AG08395 (cell line): Measurements from ENCODE around the gene TMEM52.
A peak's percentile ranks its signal among the peaks of the same experiment; 100 is the strongest.
"Not testable (repeated sequence)": the region's sequence is repeated elsewhere in the genome, so short reads cannot be mapped to it uniquely, and the experiment has no call there.

Experiments used
- DNase-seq: peaks from one replicate; pipeline ENCODE4 v3.0.0; 2012; ENCODE audit warnings: mixed read lengths, low spot score

The TMEM52 gene

DNA sequence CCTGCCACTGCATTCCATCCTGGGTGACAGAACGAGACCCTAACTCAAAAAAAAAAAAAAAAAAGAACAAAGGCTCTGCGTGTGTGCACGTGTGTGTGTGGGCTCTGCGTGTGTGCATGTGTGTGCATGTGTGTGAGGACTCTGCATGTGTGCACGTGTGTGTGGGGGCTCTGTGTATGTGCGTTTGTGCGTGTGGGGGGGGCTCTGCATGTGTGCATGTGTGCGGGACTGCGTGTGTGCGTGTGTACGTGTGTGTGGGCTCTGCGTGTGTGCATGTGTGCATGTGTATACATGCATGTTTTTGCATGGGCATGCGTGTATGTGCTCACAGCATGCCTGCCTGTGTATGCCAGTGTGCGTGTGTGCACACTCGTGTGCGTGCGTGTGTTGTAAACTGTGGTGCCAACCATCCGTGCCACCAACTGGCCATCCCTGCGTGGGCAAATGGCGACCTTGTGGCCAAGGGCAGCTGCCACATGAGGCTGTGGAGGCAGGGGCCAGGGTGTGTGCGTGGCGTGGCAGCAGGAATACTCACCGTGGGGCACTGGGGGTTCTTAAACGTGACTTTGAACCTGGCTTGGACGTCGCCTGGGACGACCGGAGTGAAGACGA is 26.8 kb upstream of the TMEM52 start:
- no peak for DNase-seq

DNA sequence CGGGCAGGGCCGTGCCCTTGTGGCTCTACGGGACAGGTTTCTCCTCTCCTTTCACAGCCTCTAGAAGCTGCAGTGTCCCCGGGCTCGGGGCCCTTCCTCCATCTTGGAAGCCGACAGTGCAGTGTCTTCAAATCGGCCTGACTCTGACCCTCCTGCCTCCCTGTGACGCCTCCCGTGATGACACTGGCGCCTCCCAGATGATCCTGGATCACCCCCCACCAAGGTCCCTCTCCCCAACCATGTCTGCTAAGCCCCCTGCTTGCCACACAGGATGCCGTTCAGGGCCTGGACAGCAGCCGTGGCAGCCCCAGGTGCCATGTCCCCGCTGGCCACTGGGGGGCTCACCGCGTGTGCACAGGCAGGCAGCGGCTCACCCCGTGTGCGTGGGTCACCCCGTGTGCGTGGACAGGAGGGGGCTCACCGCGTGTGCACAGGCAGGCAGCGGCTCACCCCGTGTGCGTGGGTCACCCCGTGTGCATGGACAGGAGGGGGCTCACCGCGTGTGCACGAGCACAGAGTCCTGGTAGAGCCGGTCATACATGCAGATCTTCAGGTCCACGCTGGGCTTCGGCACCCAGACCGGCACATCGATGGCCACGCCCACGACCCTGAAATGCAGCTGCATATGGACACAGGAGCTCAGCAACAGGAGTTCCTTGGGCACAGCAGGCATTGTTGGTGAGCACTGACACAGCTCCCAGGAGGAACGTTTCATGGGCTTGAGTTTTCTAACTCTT is 24.9 kb upstream of the TMEM52 start:
- DNase-seq, result peak; percentile 65

DNA sequence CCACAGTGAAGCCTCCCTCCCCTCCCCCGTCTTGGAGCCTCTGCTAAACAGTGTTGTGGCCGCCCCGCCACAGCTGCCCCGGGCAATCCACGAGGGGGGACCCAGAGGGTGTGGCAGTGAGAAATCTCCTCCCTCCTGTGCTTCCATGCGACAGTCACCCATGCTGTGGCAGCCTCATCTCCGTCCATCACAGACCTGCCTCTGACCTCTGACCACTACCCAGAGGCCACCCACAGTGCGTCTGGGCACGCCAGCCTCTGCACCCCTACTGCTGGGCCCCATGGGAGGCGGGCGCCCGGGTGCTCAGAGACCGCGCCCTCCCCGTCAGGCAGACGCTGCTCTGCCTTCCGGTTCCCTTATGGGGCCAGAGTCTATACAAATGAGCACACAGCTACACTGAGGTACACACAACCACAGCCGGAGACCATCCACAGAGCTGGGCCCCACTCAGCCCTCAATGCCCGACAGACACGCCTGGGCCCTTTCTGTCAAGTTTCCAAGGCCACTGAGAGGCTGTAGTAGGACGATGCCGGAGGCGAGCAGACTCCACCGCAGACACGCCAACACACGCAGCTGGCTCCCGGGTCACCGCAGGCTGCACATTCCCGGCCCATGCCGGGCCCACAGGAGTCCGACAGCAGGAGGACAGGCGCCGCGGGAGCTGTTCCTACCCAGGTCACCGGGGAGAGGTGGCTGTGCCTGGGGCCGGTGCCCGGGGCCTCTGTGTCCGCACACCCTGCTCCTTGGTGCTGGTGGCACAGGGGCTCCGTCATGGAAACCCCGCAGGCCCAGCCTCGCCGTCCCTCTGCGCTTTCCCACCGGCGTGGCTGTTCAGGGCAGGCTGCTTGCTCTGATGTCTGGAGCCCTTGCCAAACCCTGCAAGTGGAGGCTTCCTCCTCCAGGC is 23.9 kb upstream of the TMEM52 start:
- DNase-seq, result no peak

DNA sequence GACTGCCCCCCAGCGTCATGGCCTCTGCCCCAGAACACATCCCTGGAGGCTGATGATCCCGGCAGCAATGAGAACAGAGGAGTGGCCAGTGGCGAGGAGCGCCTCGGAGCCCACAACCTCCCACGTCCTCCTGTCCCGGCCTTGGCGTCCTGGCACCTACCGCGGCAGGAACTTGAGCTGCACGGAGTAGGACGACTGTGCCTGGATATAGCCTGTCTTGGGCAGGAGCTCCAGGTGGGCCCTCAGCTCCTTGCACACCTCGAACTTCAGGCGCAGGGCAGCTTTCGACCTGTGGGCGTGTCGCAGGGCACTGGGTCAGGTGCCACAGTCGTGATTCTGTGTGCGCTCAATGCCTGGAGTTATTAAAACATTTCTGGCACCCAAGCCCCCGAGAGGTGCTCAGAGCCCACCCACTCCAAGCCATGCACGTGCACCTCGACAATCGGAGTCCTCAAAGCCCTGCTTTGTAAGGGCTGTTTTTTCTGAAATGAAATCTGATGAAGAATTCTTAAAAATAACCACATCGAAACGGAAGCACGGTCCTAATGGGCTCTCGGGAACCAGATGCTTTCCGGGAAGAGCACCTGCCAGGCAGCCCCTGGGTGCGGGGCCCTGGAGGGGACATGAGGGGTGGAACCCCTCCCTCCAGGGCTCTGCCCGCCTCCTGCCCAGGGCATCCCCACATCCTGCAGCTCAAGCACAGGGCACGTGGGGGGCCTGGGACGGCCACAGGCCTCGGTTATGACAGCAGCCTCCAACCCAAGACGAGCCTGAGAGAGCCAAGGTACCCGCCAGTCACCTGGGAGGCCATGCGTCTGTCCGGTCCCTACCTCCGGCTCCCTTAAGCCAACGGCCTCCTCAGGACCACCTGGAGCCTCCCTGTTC is 23.0 kb upstream of the TMEM52 start:
- DNase-seq, result no peak

DNA sequence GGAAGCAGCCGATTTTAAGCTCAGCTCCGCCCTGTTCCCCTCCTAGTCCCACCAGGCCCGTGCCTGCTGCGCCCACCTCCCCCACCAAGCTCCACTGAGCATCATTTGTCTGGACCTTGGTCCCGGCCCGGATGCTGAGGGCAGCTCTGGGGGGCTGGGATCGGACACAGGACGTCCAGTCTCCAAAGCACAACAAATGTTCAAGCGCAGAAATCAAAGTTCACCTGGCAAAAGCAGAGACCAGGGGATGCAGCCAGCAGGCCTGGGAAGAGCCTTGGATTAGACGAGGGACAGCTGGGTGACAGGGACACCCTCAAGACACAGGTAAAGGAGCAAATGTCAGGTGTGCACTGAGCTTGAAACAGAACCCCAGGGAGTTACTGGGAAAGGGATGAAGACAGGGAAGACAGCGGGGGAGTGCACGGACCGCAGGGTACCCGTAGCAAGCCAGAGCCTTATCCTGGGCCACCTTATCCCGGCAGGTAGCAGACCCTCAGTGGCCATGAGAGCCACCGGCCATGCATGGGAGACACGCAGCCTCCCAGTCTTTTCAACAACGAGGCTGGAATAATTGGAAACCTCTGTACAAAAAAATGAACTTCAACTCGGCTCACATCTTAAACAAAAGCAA is 22.2 kb upstream of the TMEM52 start:
- no peak for DNase-seq

DNA sequence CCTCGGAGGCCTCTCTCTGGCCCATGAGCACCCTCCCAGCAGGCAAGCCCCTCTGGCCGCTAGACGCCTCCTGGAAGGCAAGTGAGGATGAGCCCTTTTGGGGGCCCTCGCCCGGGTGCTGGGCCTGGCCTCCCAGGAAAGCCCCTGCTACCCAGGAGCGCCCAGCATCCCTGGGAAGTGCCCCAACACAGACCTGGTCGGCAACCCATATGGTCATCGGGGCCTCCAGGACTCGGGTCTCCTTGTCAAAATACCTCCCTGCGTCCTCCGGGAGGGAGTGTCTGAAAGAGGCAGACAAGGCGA is 21.0 kb upstream of the TMEM52 start:
- no peak for DNase-seq

DNA sequence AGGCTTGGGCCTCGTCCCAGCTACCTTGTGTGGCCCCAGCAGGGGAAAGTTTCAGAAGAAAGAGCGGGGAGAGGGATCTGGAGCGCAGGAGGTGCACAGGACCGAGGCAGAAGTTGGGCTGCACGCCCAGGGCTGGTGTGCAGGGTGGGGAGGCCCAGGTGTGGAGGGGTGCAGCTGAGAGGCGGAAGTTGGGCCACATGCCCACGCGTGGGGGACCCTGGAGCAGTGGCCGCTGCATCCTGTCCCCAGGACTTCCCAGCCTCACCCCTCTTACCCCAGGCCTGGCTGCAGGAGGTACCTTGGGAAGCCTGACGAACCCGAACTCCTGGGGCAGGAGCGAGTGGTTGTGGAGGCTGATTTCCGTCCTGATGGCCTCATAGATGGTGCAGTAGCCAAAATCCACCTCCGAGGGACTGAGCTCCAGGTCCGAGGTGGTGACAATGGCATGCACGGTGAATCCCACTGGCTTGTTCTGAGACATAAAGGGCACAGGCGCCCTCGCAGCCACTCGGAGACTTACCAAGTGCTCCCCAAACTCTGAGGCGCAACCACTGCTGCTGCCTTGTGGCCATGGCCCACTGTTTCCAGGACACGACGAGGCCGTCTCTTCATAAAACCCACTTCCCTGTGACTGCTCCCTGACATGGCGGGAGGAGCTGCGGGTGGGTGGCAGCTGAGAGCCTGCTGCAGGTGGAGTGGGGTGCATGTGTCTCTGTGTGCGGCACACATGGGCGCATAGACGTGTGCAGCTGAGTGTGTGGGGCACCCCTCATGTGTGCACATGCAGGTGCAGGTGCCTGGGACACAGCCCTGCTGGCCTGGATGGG is 20.4 kb upstream of the TMEM52 start:
- DNase-seq, result no peak

DNA sequence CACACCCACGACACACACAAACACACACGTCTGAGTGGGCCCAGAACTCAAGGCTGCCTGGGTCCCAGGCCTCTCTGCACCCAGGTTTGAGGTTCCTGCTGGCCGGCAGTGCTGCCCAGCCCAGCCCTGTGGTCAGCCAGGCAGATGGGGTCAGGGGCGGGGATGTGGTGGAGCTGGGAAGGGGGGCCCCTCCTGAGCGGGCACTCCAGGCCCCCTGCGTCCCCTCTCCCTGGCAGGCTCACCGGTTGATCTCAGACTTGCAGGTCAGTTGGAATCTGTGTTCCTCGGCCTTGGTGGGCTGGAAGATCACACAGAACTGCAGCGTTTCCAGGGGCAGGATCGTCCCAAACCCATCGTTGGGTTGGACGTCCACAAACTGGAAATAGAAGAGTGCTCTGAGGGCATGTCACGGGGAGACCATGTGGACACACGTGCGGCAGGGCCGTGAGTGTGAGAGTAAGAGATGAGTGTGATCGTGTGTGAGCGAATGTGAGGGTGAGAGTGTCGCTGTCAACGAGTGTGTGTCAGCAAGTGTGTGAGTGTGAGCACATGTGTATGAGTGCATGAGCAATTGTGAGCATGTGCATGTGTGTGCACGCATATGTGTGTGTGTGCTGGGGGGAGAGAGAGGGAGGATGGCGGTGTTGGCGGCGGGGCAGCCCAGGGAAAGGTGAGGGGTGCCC is 19.7 kb upstream of the TMEM52 start:
- DNase-seq, result no peak

DNA sequence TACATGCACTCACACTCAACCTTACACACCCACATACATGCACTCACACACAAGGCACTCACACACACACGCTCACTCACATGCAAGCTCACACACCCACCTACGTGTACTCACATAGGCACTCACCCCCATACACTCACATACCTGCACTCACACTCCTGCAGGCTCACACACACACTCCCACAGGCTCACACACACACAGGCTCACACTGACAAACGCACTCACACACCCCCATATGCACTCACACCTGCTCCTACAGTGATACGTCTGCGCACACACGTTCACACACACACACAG is 19.1 kb upstream of the TMEM52 start:
- DNase-seq, result no peak

DNA sequence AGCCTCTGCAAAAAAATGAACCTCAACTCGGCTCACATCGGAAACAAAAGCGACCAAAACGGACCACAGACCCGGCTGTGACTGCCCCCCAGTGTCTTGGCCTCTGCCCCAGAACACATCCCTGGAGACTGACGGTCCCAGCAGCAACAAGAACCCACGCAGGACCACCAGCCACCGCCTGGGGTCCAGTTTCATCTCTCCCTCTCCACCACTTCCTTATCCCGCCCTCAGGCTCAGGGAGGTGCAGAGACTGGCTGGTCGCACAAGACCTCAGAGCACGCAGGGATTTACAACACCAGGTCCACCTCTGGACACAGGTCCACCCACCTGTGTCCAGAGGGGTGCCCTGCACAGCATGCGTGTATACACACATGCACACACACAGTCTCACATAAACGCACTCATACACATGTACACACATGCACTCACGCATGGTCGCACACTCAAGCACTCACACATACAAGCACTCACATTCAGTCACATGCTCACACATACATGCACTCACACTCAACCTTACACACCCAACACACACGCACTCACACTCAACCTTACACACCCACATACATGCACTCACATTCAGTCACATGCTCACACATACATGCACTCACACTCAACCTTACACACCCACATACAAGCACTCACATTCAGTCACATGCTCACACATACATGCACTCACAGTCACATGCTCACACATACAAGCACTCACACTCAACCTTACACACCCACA is 18.6 kb upstream of the TMEM52 start:
- DNase-seq, result no peak

DNA sequence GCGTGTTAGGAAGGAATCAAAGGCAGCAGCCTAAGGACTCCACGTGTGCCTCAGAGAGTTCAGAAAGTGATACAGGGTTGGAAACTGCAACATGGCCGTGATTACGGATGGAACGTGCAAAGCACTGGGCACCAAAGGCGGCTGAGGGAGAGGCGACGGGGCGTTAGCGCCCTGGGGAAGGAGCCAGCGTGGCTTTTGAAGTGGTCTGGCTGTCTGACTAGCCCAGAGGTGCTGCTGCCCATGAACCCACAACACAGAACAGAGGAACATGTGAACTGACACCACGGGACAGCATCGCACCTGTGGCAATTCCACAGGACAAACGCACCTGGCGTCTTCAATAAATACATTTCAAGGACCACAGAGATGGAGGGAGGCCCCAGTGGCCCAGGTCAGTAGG is 18.0 kb upstream of the TMEM52 start:
- no peak for DNase-seq

DNA sequence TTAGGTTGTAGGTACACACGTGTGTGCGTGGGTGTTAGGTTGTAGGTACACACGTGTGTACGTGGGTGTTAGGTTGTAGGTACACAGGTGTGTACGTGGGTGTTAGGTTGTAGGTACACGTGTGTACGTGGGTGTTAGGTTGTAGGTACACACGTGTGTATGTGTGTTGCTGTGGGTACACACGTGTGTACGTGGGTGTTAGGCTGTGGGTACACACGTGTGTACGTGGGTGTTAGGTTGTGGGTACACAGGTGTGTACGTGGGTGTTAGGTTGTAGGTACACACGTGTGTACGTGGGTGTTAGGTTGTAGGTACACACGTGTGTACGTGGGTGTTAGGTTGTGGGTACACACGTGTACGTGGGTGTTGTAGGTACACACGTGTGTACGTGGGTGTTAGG is 15.8 kb upstream of the TMEM52 start:
- not testable (repeated sequence) for DNase-seq

DNA sequence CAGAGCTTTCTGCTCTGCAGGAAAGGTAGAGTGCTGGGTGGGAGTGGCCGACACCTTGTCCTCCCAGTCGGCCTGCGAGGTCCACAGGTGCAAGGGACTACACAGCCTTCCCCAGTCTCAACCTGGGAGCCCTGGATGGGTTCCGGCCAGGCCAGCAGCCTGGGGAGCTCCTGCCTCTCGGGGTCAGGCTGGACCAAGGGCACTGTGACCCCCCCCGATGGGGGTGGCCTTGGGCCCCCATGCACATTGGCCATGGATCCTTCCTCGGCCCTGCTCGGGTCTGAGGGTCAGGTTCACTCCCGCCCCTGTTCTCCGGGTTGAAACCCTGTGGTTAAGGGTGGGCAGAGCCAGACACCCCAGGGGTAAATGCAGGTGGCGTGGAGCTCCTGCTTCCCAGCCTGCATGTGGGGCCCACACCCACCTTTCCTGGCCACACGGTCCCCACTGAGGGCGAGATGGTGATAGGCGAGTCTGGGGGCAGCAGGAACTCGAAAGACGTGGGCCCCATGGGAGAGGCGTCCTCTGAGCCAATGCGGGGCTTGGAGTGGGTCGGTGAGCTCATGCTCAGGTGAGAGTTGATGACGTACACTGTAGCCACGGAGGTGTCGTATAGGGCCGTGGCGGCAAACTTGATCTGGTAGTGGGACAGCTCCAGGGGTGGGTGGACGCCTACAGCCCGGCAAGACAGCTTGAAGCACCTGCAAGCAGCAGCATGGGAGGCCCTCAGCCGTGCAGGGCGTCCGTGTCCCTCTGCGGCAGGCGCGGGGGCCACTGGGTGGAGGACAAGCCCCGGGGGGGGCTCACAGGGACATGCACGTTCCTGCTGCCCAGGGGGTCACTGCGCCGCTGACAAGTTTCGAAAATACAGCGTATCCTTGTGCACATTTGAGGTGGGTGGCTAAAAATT is 10.8 kb upstream of the TMEM52 start:
- DNase-seq, result no peak

DNA sequence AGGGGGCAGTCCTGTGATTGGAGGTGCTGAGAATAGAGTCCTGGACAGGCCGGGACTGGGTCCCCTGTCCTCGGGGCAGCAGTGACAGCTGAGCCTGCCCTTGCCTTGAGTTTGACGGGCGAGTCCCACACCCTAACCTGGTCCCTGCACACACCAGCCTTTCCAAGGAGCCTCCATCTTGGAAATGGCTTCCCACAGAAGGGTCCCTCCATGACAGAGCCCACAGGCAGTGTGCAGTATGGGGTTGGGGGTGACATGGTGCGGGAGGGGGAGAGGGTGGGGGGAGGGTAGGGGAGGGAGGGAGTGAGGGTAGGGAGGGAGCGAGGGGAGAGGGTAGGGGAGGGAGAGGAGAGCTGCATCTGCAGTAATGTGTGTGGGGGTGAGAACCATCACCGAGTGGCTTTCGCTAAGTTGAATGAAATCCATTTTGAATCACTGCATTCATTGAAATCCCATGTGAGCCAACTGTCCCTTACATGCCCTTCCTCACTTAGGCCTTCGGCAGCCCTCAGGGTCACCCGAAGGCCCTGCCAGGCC is 10.1 kb upstream of the TMEM52 start:
- DNase-seq, result no peak

DNA sequence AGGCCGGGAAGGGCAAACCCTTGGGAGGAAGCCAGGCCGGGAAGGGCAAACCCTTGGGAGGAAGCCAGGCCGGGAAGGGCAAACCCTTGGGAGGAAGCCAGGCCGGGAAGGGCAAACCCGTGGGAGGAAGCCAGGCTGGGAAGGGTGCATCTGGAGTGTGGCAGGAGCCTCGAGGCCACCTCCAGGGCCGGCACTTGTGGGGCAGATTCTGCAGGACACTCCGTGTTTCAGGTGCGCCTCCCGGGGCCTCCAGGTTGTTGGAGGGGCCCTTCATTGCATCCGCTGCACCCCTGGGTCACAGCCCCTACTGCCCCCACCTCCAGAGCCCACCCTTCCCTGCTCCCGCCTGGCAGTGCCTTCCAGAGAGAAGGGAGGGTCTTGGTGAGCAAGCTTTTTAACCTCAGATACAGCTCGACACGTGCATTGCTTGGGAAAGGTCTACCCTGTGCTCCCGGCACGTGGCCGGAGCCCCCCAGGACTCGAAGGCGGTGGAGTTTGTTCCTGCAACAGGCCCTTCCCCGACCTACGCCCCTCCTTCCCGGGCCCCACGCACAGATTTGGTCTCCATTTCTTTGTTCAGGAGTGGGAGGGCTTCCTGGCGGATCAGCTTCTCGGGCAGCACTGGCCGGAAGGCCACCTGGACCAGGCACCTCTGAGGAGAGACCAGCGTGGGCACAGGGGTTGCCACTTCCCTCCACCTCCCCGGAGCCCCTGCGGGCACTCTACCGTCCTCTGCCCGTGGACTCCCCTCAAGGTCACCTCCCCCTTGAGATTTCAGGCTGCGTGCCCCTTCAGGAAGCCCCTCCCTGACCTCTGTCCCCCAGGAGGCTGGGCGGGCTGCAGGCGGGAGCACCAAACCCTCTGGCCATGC is 9.4 kb upstream of the TMEM52 start:
- DNase-seq, result no peak

DNA sequence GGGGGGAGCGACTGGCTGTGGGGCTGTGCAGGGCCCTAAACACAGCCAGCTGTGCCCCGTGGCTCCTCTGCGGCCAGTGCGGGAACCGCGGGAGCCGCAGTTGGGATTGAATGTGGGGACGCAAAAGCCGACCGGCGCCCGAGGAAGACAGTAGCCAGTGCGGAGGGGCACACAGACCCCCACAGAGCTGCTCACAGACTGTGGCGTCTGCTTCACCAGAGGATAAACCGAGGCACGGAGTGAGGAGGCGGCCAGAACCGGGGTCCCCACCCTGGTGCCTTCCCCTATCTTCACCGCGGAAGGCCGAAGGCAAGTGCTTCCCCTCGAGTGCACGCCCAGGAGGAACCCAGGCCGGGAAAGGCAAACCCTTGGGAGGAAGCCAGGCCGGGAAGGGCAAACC is 8.7 kb upstream of the TMEM52 start:
- DNase-seq, result no peak

DNA sequence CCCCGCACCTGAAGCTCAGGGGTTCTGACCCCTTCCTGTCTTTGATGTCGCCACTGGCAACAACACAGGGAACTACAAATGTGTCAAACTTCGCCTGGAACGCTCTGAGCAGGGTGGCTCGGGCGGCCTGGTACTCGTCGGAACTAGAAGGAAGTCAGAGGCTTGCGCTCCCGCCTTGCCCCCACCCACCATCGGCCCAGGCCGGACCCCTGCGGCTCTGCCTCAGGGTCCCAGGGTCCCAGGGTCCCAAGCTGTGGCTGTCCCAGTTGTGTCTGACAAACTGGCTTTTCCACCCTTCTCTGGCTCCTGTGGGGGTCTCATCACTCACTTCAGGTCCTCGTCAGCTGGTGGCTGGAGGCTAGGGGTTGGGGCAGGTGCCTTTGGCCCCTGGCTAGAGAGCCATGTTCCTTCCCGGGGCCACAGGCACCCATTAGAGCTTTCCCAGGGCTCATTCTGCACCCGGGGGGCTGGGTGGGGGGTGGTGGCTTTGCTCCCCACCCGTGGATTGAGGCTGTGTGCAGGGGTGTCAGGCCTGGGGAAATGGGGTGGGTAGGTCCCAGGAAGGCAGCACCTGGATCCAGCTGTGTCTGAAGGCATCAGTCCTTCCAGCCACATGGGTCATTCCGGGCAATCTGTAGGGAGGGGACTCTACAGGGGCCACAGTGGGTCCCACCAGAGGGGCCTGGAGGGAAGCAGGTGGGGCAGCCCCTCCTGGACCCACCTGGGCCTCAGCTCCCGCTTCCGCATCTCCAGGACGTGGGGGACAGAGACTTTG is 8.0 kb upstream of the TMEM52 start:
- DNase-seq, result no peak
